ENCODE measurements around the gene PIGW.

PIGW gene

GRCh38 chr17:36534840-36535668 lies at the start of gene PIGW, which contains the start of gene MYO19:
TSS of gene PIGW (plus strand) at chr17:36534987. CDS start at chr17:36537102, 2,115 bp downstream.
TSS of gene MYO19 (minus strand) at chr17:36534868. CDS start at chr17:36532538, 2,330 bp downstream.
- DNase-seq (ENCODE audit: low read depth in 1 of 2, low spot score in 1 of 2) = peak; percentile 77 to 86

DNA sequence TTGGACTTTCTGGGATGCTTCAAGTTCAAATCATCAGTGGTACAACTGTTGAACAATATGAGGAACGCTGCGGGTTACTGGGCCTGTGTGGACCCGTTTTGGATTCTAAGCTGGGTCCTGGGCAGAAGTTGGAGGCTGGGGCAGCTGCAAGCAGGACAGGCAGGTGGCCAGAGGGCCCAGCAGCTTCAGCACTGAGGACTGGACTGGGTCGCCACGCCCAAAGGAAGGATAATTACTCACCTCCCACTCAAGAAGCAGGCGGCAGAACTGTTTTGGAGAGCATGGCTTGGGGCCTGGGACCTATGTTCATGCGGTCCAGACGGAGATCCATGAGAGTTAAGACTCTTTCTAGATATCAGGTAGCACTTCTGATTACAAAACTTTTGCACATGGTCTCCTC lies 49.8 kb upstream of the PIGW start:
- no peak for DNase-seq (ENCODE audit: low read depth in 1 of 2, low spot score in 1 of 2)

DNA sequence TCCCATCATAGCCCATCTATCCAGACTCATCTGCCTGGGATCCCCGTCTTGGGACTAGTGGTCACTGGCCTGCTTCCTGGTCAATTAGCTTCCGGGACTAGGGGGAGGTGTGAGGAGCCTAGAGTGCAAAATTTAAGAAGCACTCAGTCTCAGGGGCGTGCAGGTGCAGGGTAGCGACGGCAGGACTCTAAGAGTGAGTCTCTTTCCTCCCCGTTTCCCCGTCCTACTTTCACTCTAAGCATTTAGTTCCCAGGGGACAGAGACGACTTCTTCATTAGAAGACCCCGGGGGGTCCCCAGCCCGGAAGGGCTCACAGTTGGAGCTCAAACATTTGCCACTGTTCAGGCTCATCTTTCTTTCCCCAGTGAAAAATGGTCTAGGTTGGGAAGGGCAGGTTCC lies 49.0 kb upstream of the PIGW start:
- DNase-seq (ENCODE audit: low read depth in 1 of 2, low spot score in 1 of 2) = no peak

GRCh38 chr17:36486204-36487194 lies 48.3 kb upstream of the PIGW start, which contains the start of gene ZNHIT3:
TSS of gene ZNHIT3 (plus strand) at chr17:36486681. CDS start at chr17:36486700, 19 bp downstream.
- peak; percentile 75 to 89 for DNase-seq (ENCODE audit: low read depth in 1 of 2, low spot score in 1 of 2)

DNA sequence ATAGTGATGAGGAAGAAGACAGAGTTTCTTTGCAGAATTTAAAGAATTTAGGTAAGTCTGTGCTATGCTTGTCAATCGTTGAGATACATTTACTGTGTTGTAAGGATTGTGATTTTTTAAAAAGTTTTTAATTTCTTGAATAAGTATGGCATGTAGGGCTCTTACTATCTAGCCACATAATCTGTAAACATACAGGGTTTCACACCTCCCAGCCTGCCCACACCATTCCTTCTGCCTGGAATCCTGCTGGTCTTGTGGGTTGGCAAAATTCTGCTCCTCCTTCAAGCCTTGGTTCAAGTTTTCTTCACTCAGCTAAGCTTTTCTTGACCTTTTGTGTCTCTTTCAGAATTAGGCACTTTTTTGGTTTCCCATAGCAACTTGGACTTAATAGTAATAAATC lies 40.8 kb upstream of the PIGW start:
- DNase-seq (ENCODE audit: low read depth in 1 of 2, low spot score in 1 of 2) = no peak

- no peak for DNase-seq (ENCODE audit: low read depth in 1 of 2, low spot score in 1 of 2)
These were observed 40.1 kb upstream of the PIGW start for GRCh38 chr17:36494674-36495073.

DNA sequence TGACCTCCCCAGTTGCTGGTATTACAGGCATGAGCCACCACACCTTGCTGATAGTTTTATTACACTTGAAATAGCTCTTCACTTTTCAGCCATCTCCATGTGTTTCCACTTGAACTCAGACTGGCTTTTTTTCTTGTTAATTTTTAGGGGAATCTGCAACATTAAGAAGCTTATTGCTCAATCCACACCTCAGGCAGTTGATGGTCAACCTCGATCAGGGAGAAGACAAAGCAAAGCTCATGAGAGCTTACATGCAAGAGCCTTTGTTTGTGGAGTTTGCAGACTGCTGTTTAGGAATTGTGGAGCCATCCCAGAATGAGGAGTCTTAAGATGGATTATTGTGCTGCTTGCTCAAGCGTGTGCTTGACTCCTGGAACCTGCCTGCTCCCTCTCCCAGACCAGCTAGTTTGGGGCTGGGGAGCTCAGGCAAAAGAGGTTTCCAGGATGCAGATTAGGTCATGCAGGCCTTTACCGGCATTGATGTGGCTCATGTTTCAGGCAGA lies 39.7 kb upstream of the PIGW start:
- DNase-seq (ENCODE audit: low read depth in 1 of 2, low spot score in 1 of 2) = no peak

GRCh38 chr17:36496018-36496789 lies 38.6 kb upstream of the PIGW start:
- DNase-seq (ENCODE audit: low read depth in 1 of 2, low spot score in 1 of 2) = no peak

DNA sequence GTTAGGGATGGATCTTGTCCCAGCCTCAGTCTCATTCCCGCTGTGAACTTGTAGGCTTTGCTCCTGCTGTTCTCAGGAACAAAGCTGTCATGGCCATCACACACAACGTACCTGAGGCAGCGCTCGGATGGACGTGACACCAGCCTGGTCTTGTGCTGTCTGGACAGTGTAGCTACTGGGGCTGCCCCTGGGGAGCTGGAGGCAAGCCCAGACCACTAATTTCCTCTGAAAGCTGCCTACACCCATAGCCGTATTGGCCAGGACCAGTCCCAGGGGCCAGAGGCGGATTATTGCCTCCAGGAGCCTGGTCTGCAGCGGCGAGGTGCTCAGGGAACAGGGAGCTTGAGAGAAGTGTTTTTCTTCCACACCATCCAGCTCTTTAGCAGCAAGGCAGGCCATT lies 36.6 kb upstream of the PIGW start:
- no peak for DNase-seq (ENCODE audit: low read depth in 1 of 2, low spot score in 1 of 2)

- DNase-seq (ENCODE audit: low read depth in 1 of 2, low spot score in 1 of 2) = no peak
These were observed 36.1 kb upstream of the PIGW start for GRCh38 chr17:36498560-36499300.

DNA sequence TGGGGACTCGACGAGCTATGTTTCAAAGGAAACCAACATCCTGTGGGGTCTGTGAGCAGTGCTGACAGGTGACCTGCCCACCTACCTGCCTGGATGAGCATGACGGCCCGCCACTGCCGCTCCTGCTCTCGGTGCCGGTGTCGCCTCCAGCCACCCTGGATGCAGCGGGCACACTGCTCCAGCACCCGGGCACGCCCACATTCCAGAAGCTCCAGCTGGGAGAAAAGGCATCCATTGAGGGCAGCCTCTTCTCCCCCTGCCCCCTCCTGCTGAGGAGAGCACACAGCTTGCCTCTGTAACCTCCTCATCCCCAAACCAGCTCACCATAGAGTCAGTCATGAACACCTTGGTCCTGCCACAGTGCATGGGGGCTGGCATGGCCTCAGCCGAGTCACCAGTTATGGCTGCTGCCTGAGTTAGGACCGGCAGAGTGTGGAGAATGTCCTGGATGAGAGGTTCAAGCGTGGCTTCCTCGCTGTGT lies 34.0 kb upstream of the PIGW start:
- DNase-seq (ENCODE audit: low read depth in 1 of 2, low spot score in 1 of 2) = no peak

DNA sequence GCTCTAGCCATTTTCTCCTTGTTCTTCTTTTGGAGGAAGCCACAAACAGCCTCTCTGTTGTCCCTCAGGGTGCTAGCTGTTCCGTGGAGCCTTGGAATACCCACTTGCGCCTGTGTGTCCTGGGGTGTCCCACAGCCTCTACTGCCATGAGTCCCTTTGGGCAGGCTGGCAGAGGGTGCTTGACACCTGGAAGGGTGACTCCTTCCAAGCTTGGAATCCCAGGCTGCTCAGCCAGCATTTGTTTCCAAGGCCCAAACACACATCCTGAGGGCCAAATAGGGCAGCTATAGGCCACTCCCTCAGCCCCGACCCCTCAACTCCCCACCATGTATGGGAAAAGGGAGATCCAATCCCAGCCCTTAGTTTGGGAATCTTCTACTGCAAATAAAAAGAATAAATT lies 33.4 kb upstream of the PIGW start:
- DNase-seq (ENCODE audit: low read depth in 1 of 2, low spot score in 1 of 2) = no peak

DNA sequence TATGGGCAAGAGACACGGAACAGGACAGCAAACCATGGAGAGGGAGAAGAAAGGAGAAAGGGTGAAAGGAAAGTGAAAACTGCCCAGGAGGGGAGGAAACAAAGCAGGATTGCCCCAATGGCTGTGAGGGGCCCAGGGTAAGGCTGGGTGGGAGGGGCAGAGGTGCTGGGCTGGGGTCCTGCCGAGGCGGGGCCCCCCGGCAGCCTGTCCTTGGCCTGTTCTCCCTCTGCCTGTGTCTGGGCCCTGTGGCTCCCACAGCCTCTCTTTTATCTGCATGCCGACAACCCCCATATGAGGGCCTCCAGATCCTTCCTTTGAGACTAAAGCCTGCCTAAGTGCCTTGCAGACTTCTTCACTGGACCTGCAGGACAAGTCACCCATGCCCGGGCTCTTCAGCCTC lies 32.8 kb upstream of the PIGW start:
- no peak for DNase-seq (ENCODE audit: low read depth in 1 of 2, low spot score in 1 of 2)

DNA sequence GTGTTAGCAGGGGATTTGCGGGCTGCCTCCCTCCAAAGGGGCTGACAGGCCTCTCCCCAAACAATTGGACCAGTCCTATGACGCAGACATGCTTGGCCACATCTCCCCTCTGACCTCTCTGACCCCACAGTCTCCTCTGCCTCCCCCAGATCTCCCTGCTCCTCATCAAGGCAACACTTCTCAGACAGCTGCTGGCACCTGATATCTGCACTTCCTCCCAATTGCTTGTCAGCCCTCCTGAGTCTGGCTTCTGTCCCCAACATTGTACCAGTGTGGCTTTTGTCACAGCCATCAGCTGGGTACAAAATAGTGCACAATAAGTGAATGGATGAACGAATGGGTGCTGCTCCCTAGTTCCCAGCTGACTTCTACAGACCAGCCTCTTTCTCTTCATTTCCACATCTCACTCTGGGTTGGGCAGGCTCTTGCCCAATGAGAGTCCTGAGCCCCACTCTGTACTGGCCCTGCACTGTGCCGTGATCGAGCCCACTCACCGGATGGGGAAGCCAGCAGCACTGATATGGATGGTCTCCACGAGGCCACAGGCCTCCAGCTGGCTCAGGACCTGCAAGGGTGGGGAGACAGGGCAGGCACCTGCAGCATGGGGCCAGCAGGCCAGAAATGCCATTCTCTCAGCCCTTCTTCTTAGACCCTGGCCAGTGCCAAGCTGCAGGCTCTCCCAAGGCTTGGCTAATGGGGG lies 31.2 kb upstream of the PIGW start:
- DNase-seq (ENCODE audit: low read depth in 1 of 2, low spot score in 1 of 2) = no peak

DNA sequence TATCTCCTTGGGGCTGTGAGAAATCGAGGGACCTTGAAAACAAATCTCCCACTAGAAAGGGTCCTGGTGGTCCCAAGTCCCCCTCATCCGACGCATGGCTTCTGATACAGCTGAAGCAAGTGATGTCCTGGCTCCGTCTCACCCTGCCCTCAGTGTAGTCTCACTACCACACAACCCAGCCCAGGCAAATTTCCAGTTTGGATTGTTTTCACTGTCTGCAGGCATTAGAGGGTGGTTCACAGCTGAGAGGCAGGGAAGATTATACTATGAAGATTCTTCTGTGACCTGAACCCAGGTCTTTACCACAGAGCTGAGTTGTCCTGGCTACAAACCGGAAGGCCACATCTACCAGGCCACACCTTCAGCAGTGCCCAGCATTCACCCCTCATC lies 30.6 kb upstream of the PIGW start:
- no peak for DNase-seq (ENCODE audit: low read depth in 1 of 2, low spot score in 1 of 2)

- no peak for DNase-seq (ENCODE audit: low read depth in 1 of 2, low spot score in 1 of 2)
These were observed 29.6 kb upstream of the PIGW start for GRCh38 chr17:36505171-36505570.

- no peak for DNase-seq (ENCODE audit: low read depth in 1 of 2, low spot score in 1 of 2)
These were observed 28.4 kb upstream of the PIGW start for GRCh38 chr17:36506249-36506826.

- DNase-seq (ENCODE audit: low read depth in 1 of 2, low spot score in 1 of 2) = no peak
These were observed 28.0 kb upstream of the PIGW start for GRCh38 chr17:36506831-36507230.

- no peak for DNase-seq (ENCODE audit: low read depth in 1 of 2, low spot score in 1 of 2)
These were observed 27.5 kb upstream of the PIGW start for GRCh38 chr17:36507266-36507665.

Measured in activated CD4-positive, alpha-beta T cell treated with anti-CD3 and anti-CD28 coated beads, Interleukin-2, amount 50 U/mL, for 24 hours (primary cell).